ENCODE data around the gene ANKRD13A.

DNA sequence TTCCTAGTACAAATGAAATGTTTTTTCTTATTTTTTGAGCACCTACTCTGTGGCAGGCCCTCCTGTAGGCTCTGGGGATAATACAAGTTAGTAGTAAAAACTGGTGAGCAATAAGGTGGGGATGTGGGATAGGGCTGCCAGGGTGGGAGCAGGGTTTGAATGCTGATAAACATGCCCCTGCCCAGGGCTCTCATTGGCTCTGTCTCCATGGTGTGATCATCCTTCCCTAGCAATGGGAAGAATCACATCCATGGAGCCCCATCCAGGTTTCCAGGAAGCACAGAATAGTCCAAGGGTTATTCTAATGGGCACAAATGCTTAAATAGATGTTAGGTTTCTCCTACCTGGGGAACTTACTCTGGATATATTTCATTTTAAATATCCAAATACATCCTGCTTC is 48.6 kb upstream of the ANKRD13A start:
- TF ChIP-seq, protein P1, sequence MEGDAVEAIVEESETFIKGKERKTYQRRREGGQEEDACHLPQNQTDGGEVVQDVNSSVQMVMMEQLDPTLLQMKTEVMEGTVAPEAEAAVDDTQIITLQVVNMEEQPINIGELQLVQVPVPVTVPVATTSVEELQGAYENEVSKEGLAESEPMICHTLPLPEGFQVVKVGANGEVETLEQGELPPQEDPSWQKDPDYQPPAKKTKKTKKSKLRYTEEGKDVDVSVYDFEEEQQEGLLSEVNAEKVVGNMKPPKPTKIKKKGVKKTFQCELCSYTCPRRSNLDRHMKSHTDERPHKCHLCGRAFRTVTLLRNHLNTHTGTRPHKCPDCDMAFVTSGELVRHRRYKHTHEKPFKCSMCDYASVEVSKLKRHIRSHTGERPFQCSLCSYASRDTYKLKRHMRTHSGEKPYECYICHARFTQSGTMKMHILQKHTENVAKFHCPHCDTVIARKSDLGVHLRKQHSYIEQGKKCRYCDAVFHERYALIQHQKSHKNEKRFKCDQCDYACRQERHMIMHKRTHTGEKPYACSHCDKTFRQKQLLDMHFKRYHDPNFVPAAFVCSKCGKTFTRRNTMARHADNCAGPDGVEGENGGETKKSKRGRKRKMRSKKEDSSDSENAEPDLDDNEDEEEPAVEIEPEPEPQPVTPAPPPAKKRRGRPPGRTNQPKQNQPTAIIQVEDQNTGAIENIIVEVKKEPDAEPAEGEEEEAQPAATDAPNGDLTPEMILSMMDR (IDR thresholded peaks at IDR 0.05), result no peak
- TF ChIP-seq EZH2 (IDR thresholded peaks at IDR 0.05) (no peak), EZH2phosphoT487 (IDR thresholded peaks at IDR 0.05) (no peak)
